Measurements from ENCODE around the gene NKAIN4. TPM values are rescaled to one million over a fixed set of nuclear protein-coding genes. Genes with fewer than 3 reads are reported as not detected.

The NKAIN4 gene
- total and polyA plus RNA-seq, 8 donors: 1.1 to 18.1 (median 7.8) TPM; not detected in 1

- Histone ChIP-seq H3K36me3 (peaks cover 0 to 14% of the 10 kb centered on the region in 2 donors), H3K4me3 (no peak overlapping the region), H3K27me3 (no peaks in the 10 kb centered on the region), H3K9me3 (no peaks in the 10 kb centered on the region), H3K4me1 (no peaks in the 10 kb centered on the region), H3K27ac (no peak overlapping the region)
- peak in 1 of 4 donors; percentile 66 for DNase-seq
- intact Hi-C loops (cut with DNase I): no loop called here
- no peak for ATAC-seq
- TF ChIP-seq, protein P1, sequence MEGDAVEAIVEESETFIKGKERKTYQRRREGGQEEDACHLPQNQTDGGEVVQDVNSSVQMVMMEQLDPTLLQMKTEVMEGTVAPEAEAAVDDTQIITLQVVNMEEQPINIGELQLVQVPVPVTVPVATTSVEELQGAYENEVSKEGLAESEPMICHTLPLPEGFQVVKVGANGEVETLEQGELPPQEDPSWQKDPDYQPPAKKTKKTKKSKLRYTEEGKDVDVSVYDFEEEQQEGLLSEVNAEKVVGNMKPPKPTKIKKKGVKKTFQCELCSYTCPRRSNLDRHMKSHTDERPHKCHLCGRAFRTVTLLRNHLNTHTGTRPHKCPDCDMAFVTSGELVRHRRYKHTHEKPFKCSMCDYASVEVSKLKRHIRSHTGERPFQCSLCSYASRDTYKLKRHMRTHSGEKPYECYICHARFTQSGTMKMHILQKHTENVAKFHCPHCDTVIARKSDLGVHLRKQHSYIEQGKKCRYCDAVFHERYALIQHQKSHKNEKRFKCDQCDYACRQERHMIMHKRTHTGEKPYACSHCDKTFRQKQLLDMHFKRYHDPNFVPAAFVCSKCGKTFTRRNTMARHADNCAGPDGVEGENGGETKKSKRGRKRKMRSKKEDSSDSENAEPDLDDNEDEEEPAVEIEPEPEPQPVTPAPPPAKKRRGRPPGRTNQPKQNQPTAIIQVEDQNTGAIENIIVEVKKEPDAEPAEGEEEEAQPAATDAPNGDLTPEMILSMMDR (IDR thresholded peaks at IDR 0.05): no peak
Measured at GRCh38 chr20:63190828-63191227, 63.4 kb downstream of the NKAIN4 start.

Small RNA genes lying within 50 kb of the gene (microRNA-seq; reads per million reads assigned to microRNA genes)
- gene MIR3196: 0 reads per million in 2 donors
- gene MIR4326: 0.67 to 1.2 reads per million in 2 donors

Other genes starting within 250 kb of the NKAIN4 start
- not detected for gene BHLHE23, start 247.5 kb downstream of the NKAIN4 start, total RNA-seq
- not detected for gene BHLHE23, start 247.5 kb downstream of the NKAIN4 start, polyA plus RNA-seq (ENCODE audit: insufficient read length in 6 of 6)
- gene YTHDF1, start 38.3 kb downstream of the NKAIN4 start, total RNA-seq: 10 to 100 TPM; 36.3 to 36.9 TPM
- 10 to 100 TPM; 34.3 to 43.3 (median 36.2) TPM for gene YTHDF1, start 38.3 kb downstream of the NKAIN4 start, polyA plus RNA-seq (ENCODE audit: insufficient read length in 6 of 6)
- gene BIRC7, start 18.6 kb downstream of the NKAIN4 start, total RNA-seq: under 1 TPM; 0.29 to 0.64 TPM
- under 1 TPM in 2 of 6 donors, not detected in 4; 0.24 to 0.55 TPM for gene BIRC7, start 18.6 kb downstream of the NKAIN4 start, polyA plus RNA-seq (ENCODE audit: insufficient read length in 6 of 6)
- gene ARFGAP1, start 18.4 kb upstream of the NKAIN4 start, total RNA-seq: 10 to 100 TPM; 78.1 to 87.5 TPM
- gene ARFGAP1, start 18.4 kb upstream of the NKAIN4 start, polyA plus RNA-seq (ENCODE audit: insufficient read length in 6 of 6): 10 to 100 TPM; 53.1 to 87.2 (median 66.5) TPM
- gene COL20A1, start 38.7 kb upstream of the NKAIN4 start, total RNA-seq: not detected
- under 1 TPM; 0.08 to 0.31 (median 0.24) TPM for gene COL20A1, start 38.7 kb upstream of the NKAIN4 start, polyA plus RNA-seq (ENCODE audit: insufficient read length in 6 of 6)
- gene CHRNA4, start 106.9 kb upstream of the NKAIN4 start, total RNA-seq: not detected
- gene CHRNA4, start 106.9 kb upstream of the NKAIN4 start, polyA plus RNA-seq (ENCODE audit: insufficient read length in 6 of 6): 1 to 10 TPM in 3 of 6 donors, under 1 TPM in 3; 0.16 to 1.3 (median 1.00) TPM
- gene KCNQ2, start 218.2 kb upstream of the NKAIN4 start, total RNA-seq: not detected
- gene KCNQ2, start 218.2 kb upstream of the NKAIN4 start, polyA plus RNA-seq (ENCODE audit: insufficient read length in 6 of 6): 10 to 100 TPM in 4 of 6 donors, 1 to 10 TPM in 2; 8.4 to 19.1 (median 14.1) TPM
- gene EEF1A2, start 244.6 kb upstream of the NKAIN4 start, total RNA-seq: under 1 TPM; 0.47 to 0.50 TPM
- under 1 TPM; 0.27 to 0.62 (median 0.31) TPM for gene EEF1A2, start 244.6 kb upstream of the NKAIN4 start, polyA plus RNA-seq (ENCODE audit: insufficient read length in 6 of 6)